Measurements from ENCODE around the gene KRT3.

Gene KRT3

GRCh38 chr12:52798671-52799504 is 3.0 kb upstream of the KRT3 start:
- 41% methylated on average over 7 of the region's 7 CpGs for WGBS
- Histone ChIP-seq H3K18ac (ENCODE audit: low read depth in 1 of 2, low read length in 2 of 2) (no peak overlapping the region), H3K4me3 (ENCODE audit: insufficient read depth in 1 of 2, low read depth in 1 of 2, low read length in 2 of 2) (no peak overlapping the region), H3K79me1 (replicated peaks; ENCODE audit: low read length, poor library complexity, severe bottlenecking) (no peaks in the 10 kb centered on the region), H3K36me3 (ENCODE audit: control insufficient read depth in 1 of 2, insufficient read depth in 2 of 2, low read depth in 1 of 2, low read length in 2 of 2) (no peaks in the 10 kb centered on the region), H3K27ac (ENCODE audit: low read length, poor library complexity, severe bottlenecking) (no peak overlapping the region), H2AFZ (ENCODE audit: low read depth, low read length) (no peak overlapping the region), H4K91ac (ENCODE audit: low read length) (no peak overlapping the region), H3K27me3 (ENCODE audit: control insufficient read depth in 1 of 2, insufficient read depth in 1 of 2, low read length in 2 of 2) (peaks cover 19 to 22% of the 10 kb centered on the region in 2 experiments), H3K4me2 (ENCODE audit: low read length, poor library complexity, severe bottlenecking) (no peak overlapping the region), H3K9ac (ENCODE audit: low read length) (no peak overlapping the region), H2BK12ac (ENCODE audit: low read length in 2 of 2) (no peak overlapping the region), H3K4me1 (ENCODE audit: control insufficient read depth, insufficient read depth, low read depth, low read length) (peaks cover 8% of the 10 kb centered on the region), H3K9me3 (ENCODE audit: control insufficient read depth, low read length) (no peaks in the 10 kb centered on the region), H2BK5ac (ENCODE audit: low read depth, low read length, poor library complexity, severe bottlenecking) (no peak overlapping the region), H4K8ac (ENCODE audit: low read length) (no peak overlapping the region), H2BK120ac (ENCODE audit: low read depth, low read length) (no peak overlapping the region), H3K14ac (ENCODE audit: low read length in 2 of 2) (no peak overlapping the region), H2AK5ac (ENCODE audit: low read length, severe bottlenecking) (no peak overlapping the region), H2BK15ac (ENCODE audit: low read depth, poor library complexity, severe bottlenecking) (no peak overlapping the region), H3K4ac (ENCODE audit: low read depth in 1 of 2, low read length in 2 of 2) (no peak overlapping the region), H3K23ac (ENCODE audit: low read length in 2 of 2) (no peak overlapping the region)
- peak; percentile 5 for DNase-seq

- no peak overlapping the region for H3K4ac ChIP-seq (ENCODE audit: low read depth in 1 of 2, low read length in 2 of 2)
- H2BK120ac ChIP-seq (ENCODE audit: low read depth, low read length) = no peak overlapping the region
- H3K9me3 ChIP-seq (ENCODE audit: control insufficient read depth, low read length) = no peaks in the 10 kb centered on the region
- no peak for DNase-seq
- no peak overlapping the region for H2AFZ ChIP-seq (ENCODE audit: low read depth, low read length)
- no peak overlapping the region for H2BK12ac ChIP-seq (ENCODE audit: low read length in 2 of 2)
- no peak overlapping the region for H2AK5ac ChIP-seq (ENCODE audit: low read length, severe bottlenecking)
- H3K27me3 ChIP-seq (ENCODE audit: control insufficient read depth in 1 of 2, insufficient read depth in 1 of 2, low read length in 2 of 2) = peaks cover 12 to 19% of the 10 kb centered on the region in 2 experiments
- no peak overlapping the region for H3K9ac ChIP-seq (ENCODE audit: low read length)
- H3K4me3 ChIP-seq (ENCODE audit: insufficient read depth in 1 of 2, low read depth in 1 of 2, low read length in 2 of 2) = no peak overlapping the region
- no peak overlapping the region for H3K23ac ChIP-seq (ENCODE audit: low read length in 2 of 2)
- no peak overlapping the region for H2BK15ac ChIP-seq (ENCODE audit: low read depth, poor library complexity, severe bottlenecking)
- no peak overlapping the region for H3K14ac ChIP-seq (ENCODE audit: low read length in 2 of 2)
- H3K4me1 ChIP-seq (ENCODE audit: control insufficient read depth, insufficient read depth, low read depth, low read length) = peaks cover 8% of the 10 kb centered on the region
- no peak overlapping the region for H4K91ac ChIP-seq (ENCODE audit: low read length)
- H3K4me2 ChIP-seq (ENCODE audit: low read length, poor library complexity, severe bottlenecking) = no peak overlapping the region
- no peak overlapping the region for H2BK5ac ChIP-seq (ENCODE audit: low read depth, low read length, poor library complexity, severe bottlenecking)
- H4K8ac ChIP-seq (ENCODE audit: low read length) = no peak overlapping the region
- no peak overlapping the region for H3K18ac ChIP-seq (ENCODE audit: low read depth in 1 of 2, low read length in 2 of 2)
- H3K27ac ChIP-seq (ENCODE audit: low read length, poor library complexity, severe bottlenecking) = no peak overlapping the region
- WGBS = 89% methylated on average over 4 of the region's 4 CpGs
- H3K79me1 ChIP-seq (replicated peaks; ENCODE audit: low read length, poor library complexity, severe bottlenecking) = no peaks in the 10 kb centered on the region
- H3K36me3 ChIP-seq (ENCODE audit: control insufficient read depth in 1 of 2, insufficient read depth in 2 of 2, low read depth in 1 of 2, low read length in 2 of 2) = no peaks in the 10 kb centered on the region
Measured at GRCh38 chr12:52798003-52798670, 2.2 kb upstream of the KRT3 start.

GRCh38 chr12:52797529-52797894 is 1.6 kb upstream of the KRT3 start:
- H4K91ac ChIP-seq (ENCODE audit: low read length) = no peak overlapping the region
- H3K18ac ChIP-seq (ENCODE audit: low read depth in 1 of 2, low read length in 2 of 2) = no peak overlapping the region
- H3K27ac ChIP-seq (ENCODE audit: low read length, poor library complexity, severe bottlenecking) = no peak overlapping the region
- peaks cover 12 to 19% of the 10 kb centered on the region in 2 experiments for H3K27me3 ChIP-seq (ENCODE audit: control insufficient read depth in 1 of 2, insufficient read depth in 1 of 2, low read length in 2 of 2)
- peaks cover 8% of the 10 kb centered on the region for H3K4me1 ChIP-seq (ENCODE audit: control insufficient read depth, insufficient read depth, low read depth, low read length)
- H2BK12ac ChIP-seq (ENCODE audit: low read length in 2 of 2) = no peak overlapping the region
- H3K9me3 ChIP-seq (ENCODE audit: control insufficient read depth, low read length) = no peaks in the 10 kb centered on the region
- no peak overlapping the region for H3K23ac ChIP-seq (ENCODE audit: low read length in 2 of 2)
- no peak overlapping the region for H2AK5ac ChIP-seq (ENCODE audit: low read length, severe bottlenecking)
- no peaks in the 10 kb centered on the region for H3K36me3 ChIP-seq (ENCODE audit: control insufficient read depth in 1 of 2, insufficient read depth in 2 of 2, low read depth in 1 of 2, low read length in 2 of 2)
- H2BK120ac ChIP-seq (ENCODE audit: low read depth, low read length) = no peak overlapping the region
- H3K14ac ChIP-seq (ENCODE audit: low read length in 2 of 2) = no peak overlapping the region
- H3K4me3 ChIP-seq (ENCODE audit: insufficient read depth in 1 of 2, low read depth in 1 of 2, low read length in 2 of 2) = no peak overlapping the region
- H3K79me1 ChIP-seq (replicated peaks; ENCODE audit: low read length, poor library complexity, severe bottlenecking) = no peaks in the 10 kb centered on the region
- DNase-seq = no peak
- H2BK5ac ChIP-seq (ENCODE audit: low read depth, low read length, poor library complexity, severe bottlenecking) = no peak overlapping the region
- no peak overlapping the region for H3K4ac ChIP-seq (ENCODE audit: low read depth in 1 of 2, low read length in 2 of 2)
- no peak overlapping the region for H3K4me2 ChIP-seq (ENCODE audit: low read length, poor library complexity, severe bottlenecking)
- no peak overlapping the region for H4K8ac ChIP-seq (ENCODE audit: low read length)
- H2BK15ac ChIP-seq (ENCODE audit: low read depth, poor library complexity, severe bottlenecking) = no peak overlapping the region
- H2AFZ ChIP-seq (ENCODE audit: low read depth, low read length) = no peak overlapping the region
- H3K9ac ChIP-seq (ENCODE audit: low read length) = no peak overlapping the region

- no peak overlapping the region for H3K9ac ChIP-seq (ENCODE audit: low read length)
- no peak overlapping the region for H2BK120ac ChIP-seq (ENCODE audit: low read depth, low read length)
- H3K4me1 ChIP-seq (ENCODE audit: control insufficient read depth, insufficient read depth, low read depth, low read length) = peaks cover 8% of the 10 kb centered on the region
- no peak overlapping the region for H2AFZ ChIP-seq (ENCODE audit: low read depth, low read length)
- 60% methylated on average over 3 of the region's 3 CpGs for WGBS
- no peaks in the 10 kb centered on the region for H3K36me3 ChIP-seq (ENCODE audit: control insufficient read depth in 1 of 2, insufficient read depth in 2 of 2, low read depth in 1 of 2, low read length in 2 of 2)
- DNase-seq = no peak
- H2AK5ac ChIP-seq (ENCODE audit: low read length, severe bottlenecking) = no peak overlapping the region
- H4K91ac ChIP-seq (ENCODE audit: low read length) = no peak overlapping the region
- H3K4me3 ChIP-seq (ENCODE audit: insufficient read depth in 1 of 2, low read depth in 1 of 2, low read length in 2 of 2) = no peak overlapping the region
- H3K9me3 ChIP-seq (ENCODE audit: control insufficient read depth, low read length) = no peaks in the 10 kb centered on the region
- no peak overlapping the region for H3K23ac ChIP-seq (ENCODE audit: low read length in 2 of 2)
- no peak overlapping the region for H3K18ac ChIP-seq (ENCODE audit: low read depth in 1 of 2, low read length in 2 of 2)
- H4K8ac ChIP-seq (ENCODE audit: low read length) = no peak overlapping the region
- H3K27ac ChIP-seq (ENCODE audit: low read length, poor library complexity, severe bottlenecking) = no peak overlapping the region
- H2BK5ac ChIP-seq (ENCODE audit: low read depth, low read length, poor library complexity, severe bottlenecking) = no peak overlapping the region
- H3K14ac ChIP-seq (ENCODE audit: low read length in 2 of 2) = no peak overlapping the region
- H2BK15ac ChIP-seq (ENCODE audit: low read depth, poor library complexity, severe bottlenecking) = no peak overlapping the region
- H3K4me2 ChIP-seq (ENCODE audit: low read length, poor library complexity, severe bottlenecking) = no peak overlapping the region
- no peaks in the 10 kb centered on the region for H3K79me1 ChIP-seq (replicated peaks; ENCODE audit: low read length, poor library complexity, severe bottlenecking)
- no peak overlapping the region for H2BK12ac ChIP-seq (ENCODE audit: low read length in 2 of 2)
- H3K27me3 ChIP-seq (ENCODE audit: control insufficient read depth in 1 of 2, insufficient read depth in 1 of 2, low read length in 2 of 2) = peaks cover 13 to 19% of the 10 kb centered on the region in 2 experiments
- no peak overlapping the region for H3K4ac ChIP-seq (ENCODE audit: low read depth in 1 of 2, low read length in 2 of 2)
Measured at GRCh38 chr12:52796839-52797528, 1.1 kb upstream of the KRT3 start.
